ENCODE results near the gene CMSS1. TPM values are rescaled to one million over a fixed set of nuclear protein-coding genes. Genes with fewer than 3 reads are reported as not detected.

The CMSS1 gene
- total RNA-seq, 4 donors from 2014 or later: 1.8 to 41.2 (median 17.0) TPM

GRCh38 chr3:99845331-99845730, 27.7 kb downstream of the CMSS1 start:
- Histone ChIP-seq H3K4me1 (peaks cover 5 to 6% of the 10 kb centered on the region in 2 donors), H3K9me3 (no peaks in the 10 kb centered on the region), H3K4me3 (no peak overlapping the region), H3K36me3 (no peaks in the 10 kb centered on the region), H3K27me3 (no peaks in the 10 kb centered on the region), H3K27ac (peak overlapping the region; percentile 80 to 87)
- no peak for DNase-seq
- no peak for TF ChIP-seq POLR2A (IDR thresholded peaks at IDR 0.05)
- no peak for TF ChIP-seq CTCF (IDR thresholded peaks at IDR 0.05)
- intact Hi-C loops (cut with DNase I; ENCODE audit: low total_unique reads): no loop called here

GRCh38 chr3:99845999-99846398, 28.3 kb downstream of the CMSS1 start:
- intact Hi-C loops (cut with DNase I; ENCODE audit: low total_unique reads): no loop called here
- peak overlapping the region; percentile 80 to 87 for H3K27ac ChIP-seq
- no peaks in the 10 kb centered on the region for H3K27me3 ChIP-seq
- H3K36me3 ChIP-seq: no peaks in the 10 kb centered on the region
- no peaks in the 10 kb centered on the region for H3K9me3 ChIP-seq
- TF ChIP-seq CTCF (IDR thresholded peaks at IDR 0.05): no peak
- no peak for TF ChIP-seq POLR2A (IDR thresholded peaks at IDR 0.05)
- no peak for DNase-seq
- H3K4me1 ChIP-seq: peaks cover 5 to 6% of the 10 kb centered on the region in 2 donors
- no peak overlapping the region for H3K4me3 ChIP-seq

GRCh38 chr3:99846477-99847160, 29.0 kb downstream of the CMSS1 start:
- Histone ChIP-seq H3K4me3 (no peak overlapping the region), H3K27ac (peak overlapping the region; percentile 80 to 87), H3K27me3 (no peaks in the 10 kb centered on the region), H3K4me1 (peaks cover 5 to 6% of the 10 kb centered on the region in 2 donors), H3K36me3 (no peaks in the 10 kb centered on the region), H3K9me3 (no peaks in the 10 kb centered on the region)
- intact Hi-C loops (cut with DNase I; ENCODE audit: low total_unique reads): no loop called here
- TF ChIP-seq CTCF (IDR thresholded peaks at IDR 0.05) (no peak), POLR2A (IDR thresholded peaks at IDR 0.05) (no peak)
- DNase-seq: peak in 1 of 2 donors; percentile 32

GRCh38 chr3:99848433-99848832, 30.8 kb downstream of the CMSS1 start:
- DNase-seq: no peak
- Histone ChIP-seq H3K4me1 (peaks cover 5 to 6% of the 10 kb centered on the region in 2 donors), H3K9me3 (no peaks in the 10 kb centered on the region), H3K36me3 (no peaks in the 10 kb centered on the region), H3K27me3 (no peaks in the 10 kb centered on the region), H3K27ac (no peak overlapping the region), H3K4me3 (no peak overlapping the region)
- TF ChIP-seq POLR2A (IDR thresholded peaks at IDR 0.05) (no peak), CTCF (IDR thresholded peaks at IDR 0.05) (no peak)
- intact Hi-C loops (cut with DNase I; ENCODE audit: low total_unique reads): no loop called here

GRCh38 chr3:99850608-99851007, 32.9 kb downstream of the CMSS1 start:
- intact Hi-C loops (cut with DNase I; ENCODE audit: low total_unique reads): no loop called here
- Histone ChIP-seq H3K27ac (no peak overlapping the region), H3K36me3 (no peaks in the 10 kb centered on the region), H3K27me3 (no peaks in the 10 kb centered on the region), H3K9me3 (no peaks in the 10 kb centered on the region), H3K4me3 (no peak overlapping the region), H3K4me1 (peaks cover 5 to 6% of the 10 kb centered on the region in 2 donors)
- no peak for TF ChIP-seq CTCF (IDR thresholded peaks at IDR 0.05)
- no peak for TF ChIP-seq POLR2A (IDR thresholded peaks at IDR 0.05)
- DNase-seq: no peak

Data from uterus (tissue), 4 donors.